NCI-H82 treated with DMSO at 0.1 percent for 48 hours (cell line): ENCODE data around the gene ERBIN.
"Not testable (repeated sequence)": the region's sequence is repeated elsewhere in the genome, so short reads cannot be mapped to it uniquely, and the experiment has no call there.

Experiments
- DNase-seq: peaks from one replicate; lab custom pipeline; 2025; ENCODE audit not compliant: unreplicated experiment; lab: John Stamatoyannopoulos, UW

Gene ERBIN

GRCh38 chr5:65916636-65917035 lies 9.7 kb upstream of the ERBIN start:
- DNase-seq, result peak; percentile 47

- DNase-seq, result no peak
These were observed 6.6 kb upstream of the ERBIN start for GRCh38 chr5:65919773-65920172.

- no peak for DNase-seq
These were observed 3.0 kb upstream of the ERBIN start for GRCh38 chr5:65923339-65923738.

- no peak for DNase-seq
These were observed 1.9 kb upstream of the ERBIN start for GRCh38 chr5:65924366-65925043.

GRCh38 chr5:65925044-65925600 lies 1.3 kb upstream of the ERBIN start:
- DNase-seq, result peak; percentile 17

GRCh38 chr5:65925601-65926275 lies 637 bp upstream of the ERBIN start:
- peak; percentile 70 for DNase-seq

GRCh38 chr5:65926893-65927292 lies 518 bp downstream of the ERBIN start:
- no peak for DNase-seq

- DNase-seq, result no peak
These were observed 1.3 kb downstream of the ERBIN start for GRCh38 chr5:65927503-65928321.

GRCh38 chr5:65928322-65928752 lies 2.0 kb downstream of the ERBIN start:
- DNase-seq, result no peak

GRCh38 chr5:65928860-65929259 lies 2.5 kb downstream of the ERBIN start:
- no peak for DNase-seq

- DNase-seq, result no peak
These were observed 6.3 kb downstream of the ERBIN start for GRCh38 chr5:65932676-65933075.

GRCh38 chr5:65933295-65933694 lies 6.9 kb downstream of the ERBIN start:
- no peak for DNase-seq

- DNase-seq, result no peak
These were observed 11.9 kb downstream of the ERBIN start for GRCh38 chr5:65938256-65938655.

- no peak for DNase-seq
These were observed 17.4 kb downstream of the ERBIN start for GRCh38 chr5:65943771-65944170.

GRCh38 chr5:65946198-65946745 lies 19.9 kb downstream of the ERBIN start:
- no peak for DNase-seq

GRCh38 chr5:65948115-65948747 lies 21.9 kb downstream of the ERBIN start:
- DNase-seq, result no peak

GRCh38 chr5:65951330-65951729 lies 25.0 kb downstream of the ERBIN start:
- no peak for DNase-seq

GRCh38 chr5:65952259-65952658 lies 25.9 kb downstream of the ERBIN start:
- no peak for DNase-seq

- no peak for DNase-seq
These were observed 27.8 kb downstream of the ERBIN start for GRCh38 chr5:65954200-65954599.

GRCh38 chr5:65955746-65956145 lies 29.4 kb downstream of the ERBIN start:
- no peak for DNase-seq

- DNase-seq, result not testable (repeated sequence)
These were observed 31.3 kb downstream of the ERBIN start for GRCh38 chr5:65957703-65958102.
